Esophagus mucosa (tissue), 1 donor: ENCODE measurements around the gene MFRP. TPM values are rescaled to one million over a fixed set of nuclear protein-coding genes. Genes with fewer than 3 reads are reported as not detected.

Source experiments
- ATAC-seq: fragments of 200-7000 bp; cut with Tn5 transposase; one replicate; pipeline ENCODE4 v1.9.1; 2020
- total RNA-seq: library from RNA; stranded (reverse); gene quantifications from one replicate; pipeline ENCODE4 v1.2.4, GENCODE V29; 2023
- donor health status: DM: yes; HTN: yes; CAD: no.

The MFRP gene
- total RNA-seq, 1 donor from 2014 or later: not detected

GRCh38 chr11:119290894-119291497 is 55.5 kb downstream of the MFRP start:
- ATAC-seq: no peak

Other genes with a start within 250 kb of the MFRP start
- 36.3 TPM for gene DPAGT1, start 244.9 kb downstream of the MFRP start, total RNA-seq
- 6.5 TPM for gene C2CD2L, start 239.4 kb downstream of the MFRP start, total RNA-seq
- 13.2 TPM for gene HINFP, start 225.1 kb downstream of the MFRP start, total RNA-seq
- 0.52 TPM for gene ABCG4, start 197.7 kb downstream of the MFRP start, total RNA-seq
- 60.3 TPM for gene NLRX1, start 178.0 kb downstream of the MFRP start, total RNA-seq
- not detected for gene NHERF4, start 161.2 kb downstream of the MFRP start, total RNA-seq
- gene CBL, start 140.4 kb downstream of the MFRP start, total RNA-seq: 11.0 TPM
- gene MCAM, start 29.6 kb downstream of the MFRP start, total RNA-seq: 25.0 TPM
- gene RNF26, start 12.2 kb downstream of the MFRP start, total RNA-seq: 22.2 TPM
- gene C1QTNF5, start 5.8 kb downstream of the MFRP start, total RNA-seq: 2.0 TPM
- gene USP2, start 35.0 kb upstream of the MFRP start, total RNA-seq: 2.8 TPM
- gene THY1, start 76.5 kb upstream of the MFRP start, total RNA-seq: 3.6 TPM